NCI-H82 (cell line): Measurements from ENCODE around the gene MAGI2.
A peak's percentile ranks its signal among the peaks of the same experiment; 100 is the strongest.

Experiments
- DNase-seq: peaks from one replicate; lab custom pipeline; 2025; lab: John Stamatoyannopoulos, UW

MAGI2 gene

GRCh38 chr7:78783179-78783962 lies 670.1 kb downstream of the MAGI2 start:
- no peak for DNase-seq

- no peak for DNase-seq
Observed at GRCh38 chr7:78780560-78780959, 672.9 kb downstream of the MAGI2 start.

GRCh38 chr7:78779788-78780187 lies 673.7 kb downstream of the MAGI2 start:
- DNase-seq: no peak

GRCh38 chr7:78777829-78778228 lies 675.6 kb downstream of the MAGI2 start:
- no peak for DNase-seq

- peak; percentile 13 for DNase-seq
Observed at GRCh38 chr7:78770422-78771410, 682.8 kb downstream of the MAGI2 start.

GRCh38 chr7:78769481-78770101 lies 683.9 kb downstream of the MAGI2 start:
- no peak for DNase-seq

- no peak for DNase-seq
Observed at GRCh38 chr7:78768859-78769258, 684.6 kb downstream of the MAGI2 start.

GRCh38 chr7:78765943-78766729 lies 687.3 kb downstream of the MAGI2 start:
- no peak for DNase-seq

- DNase-seq: no peak
Observed at GRCh38 chr7:78764571-78764970, 688.9 kb downstream of the MAGI2 start.

GRCh38 chr7:78762625-78763024 lies 690.8 kb downstream of the MAGI2 start:
- DNase-seq: no peak

- DNase-seq: no peak
Observed at GRCh38 chr7:78760620-78761355, 692.7 kb downstream of the MAGI2 start.

GRCh38 chr7:78752554-78752953 lies 700.9 kb downstream of the MAGI2 start:
- no peak for DNase-seq

- DNase-seq: no peak
Observed at GRCh38 chr7:78751253-78751652, 702.2 kb downstream of the MAGI2 start.

- DNase-seq: no peak
Observed at GRCh38 chr7:78749052-78749746, 704.3 kb downstream of the MAGI2 start.

- no peak for DNase-seq
Observed at GRCh38 chr7:78747592-78747991, 705.9 kb downstream of the MAGI2 start.

GRCh38 chr7:78746301-78746700 lies 707.2 kb downstream of the MAGI2 start:
- no peak for DNase-seq

GRCh38 chr7:78742694-78743093 lies 710.8 kb downstream of the MAGI2 start:
- DNase-seq: no peak

GRCh38 chr7:78736548-78736947 lies 716.9 kb downstream of the MAGI2 start:
- DNase-seq: no peak

- no peak for DNase-seq
Observed at GRCh38 chr7:78734626-78735025, 718.8 kb downstream of the MAGI2 start.

- DNase-seq: no peak
Observed at GRCh38 chr7:78720066-78720465, 733.4 kb downstream of the MAGI2 start.
